GM13976 (cell line): ENCODE results near the gene CBX7.

Source experiments
- DNase-seq: peaks from one replicate; pipeline ENCODE4 v3.0.0; 2012; ENCODE audit warnings: low spot score
- in situ Hi-C: fragments of 300-500 bp; cut with MboI; formaldehyde crosslinking; loops from one replicate; pipeline ENCODE4 v1.12.0; 2022; ENCODE audit warnings: low sequenced_read_pairs, mixed read lengths, inconsistent platforms; ENCODE audit not compliant: unreplicated experiment
- TF ChIP-seq, protein P1 (sequence below): IDR thresholded peaks from 2 replicates; pipeline ENCODE4 v1.5.1; 2012; ENCODE audit warnings: borderline replicate concordance, mild to moderate bottlenecking; ENCODE audit not compliant: insufficient read depth; ENCODE audit errors: extremely low read depth, missing control alignments, control extremely low read depth

The CBX7 gene

DNA sequence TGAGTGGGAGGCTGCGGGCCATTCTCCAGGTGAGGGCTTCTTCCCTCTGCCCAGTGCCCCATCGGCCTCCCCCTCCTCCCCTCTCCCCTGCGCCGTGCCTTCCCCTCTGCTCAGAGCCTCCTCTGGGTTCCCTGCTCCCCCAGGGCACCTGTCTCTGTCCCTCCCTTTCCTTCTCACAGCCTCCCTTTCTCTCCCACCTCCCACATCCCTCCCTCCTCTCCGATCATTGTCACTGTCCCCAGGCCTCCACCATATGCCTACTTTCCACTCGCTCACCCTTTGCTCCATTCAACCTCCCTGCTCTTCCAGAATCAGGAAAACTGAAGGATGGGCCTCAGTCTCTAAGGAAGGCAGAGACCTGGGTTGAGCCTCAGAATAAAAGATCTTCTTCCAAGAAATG, 65.4 kb downstream of the CBX7 start:
- TF ChIP-seq, protein P1, sequence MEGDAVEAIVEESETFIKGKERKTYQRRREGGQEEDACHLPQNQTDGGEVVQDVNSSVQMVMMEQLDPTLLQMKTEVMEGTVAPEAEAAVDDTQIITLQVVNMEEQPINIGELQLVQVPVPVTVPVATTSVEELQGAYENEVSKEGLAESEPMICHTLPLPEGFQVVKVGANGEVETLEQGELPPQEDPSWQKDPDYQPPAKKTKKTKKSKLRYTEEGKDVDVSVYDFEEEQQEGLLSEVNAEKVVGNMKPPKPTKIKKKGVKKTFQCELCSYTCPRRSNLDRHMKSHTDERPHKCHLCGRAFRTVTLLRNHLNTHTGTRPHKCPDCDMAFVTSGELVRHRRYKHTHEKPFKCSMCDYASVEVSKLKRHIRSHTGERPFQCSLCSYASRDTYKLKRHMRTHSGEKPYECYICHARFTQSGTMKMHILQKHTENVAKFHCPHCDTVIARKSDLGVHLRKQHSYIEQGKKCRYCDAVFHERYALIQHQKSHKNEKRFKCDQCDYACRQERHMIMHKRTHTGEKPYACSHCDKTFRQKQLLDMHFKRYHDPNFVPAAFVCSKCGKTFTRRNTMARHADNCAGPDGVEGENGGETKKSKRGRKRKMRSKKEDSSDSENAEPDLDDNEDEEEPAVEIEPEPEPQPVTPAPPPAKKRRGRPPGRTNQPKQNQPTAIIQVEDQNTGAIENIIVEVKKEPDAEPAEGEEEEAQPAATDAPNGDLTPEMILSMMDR, result no peak
- in situ Hi-C loops, result no loop called here
- no peak for DNase-seq

DNA sequence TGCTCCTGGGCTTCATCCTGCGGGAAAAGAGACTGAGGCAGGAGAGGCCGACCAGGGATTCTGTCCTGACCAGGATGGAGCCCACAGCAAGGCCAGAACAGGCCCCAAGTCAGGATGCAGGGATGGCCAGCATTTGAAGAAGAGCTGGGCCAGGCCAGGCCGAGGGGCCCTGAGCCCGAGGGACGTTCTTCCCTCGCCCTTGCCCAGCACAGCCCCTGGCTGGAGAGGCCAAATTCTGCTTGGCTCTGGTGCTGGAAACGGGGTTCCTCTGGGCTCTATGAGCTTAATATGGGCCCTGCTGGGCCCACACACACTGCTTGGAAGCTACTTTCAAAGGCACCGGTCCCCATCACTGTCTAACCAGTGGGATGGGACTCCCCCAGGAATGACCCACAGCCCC, 67.8 kb downstream of the CBX7 start:
- no peak for DNase-seq
- TF ChIP-seq, protein P1, result no peak
- in situ Hi-C loops, result no loop called here

DNA sequence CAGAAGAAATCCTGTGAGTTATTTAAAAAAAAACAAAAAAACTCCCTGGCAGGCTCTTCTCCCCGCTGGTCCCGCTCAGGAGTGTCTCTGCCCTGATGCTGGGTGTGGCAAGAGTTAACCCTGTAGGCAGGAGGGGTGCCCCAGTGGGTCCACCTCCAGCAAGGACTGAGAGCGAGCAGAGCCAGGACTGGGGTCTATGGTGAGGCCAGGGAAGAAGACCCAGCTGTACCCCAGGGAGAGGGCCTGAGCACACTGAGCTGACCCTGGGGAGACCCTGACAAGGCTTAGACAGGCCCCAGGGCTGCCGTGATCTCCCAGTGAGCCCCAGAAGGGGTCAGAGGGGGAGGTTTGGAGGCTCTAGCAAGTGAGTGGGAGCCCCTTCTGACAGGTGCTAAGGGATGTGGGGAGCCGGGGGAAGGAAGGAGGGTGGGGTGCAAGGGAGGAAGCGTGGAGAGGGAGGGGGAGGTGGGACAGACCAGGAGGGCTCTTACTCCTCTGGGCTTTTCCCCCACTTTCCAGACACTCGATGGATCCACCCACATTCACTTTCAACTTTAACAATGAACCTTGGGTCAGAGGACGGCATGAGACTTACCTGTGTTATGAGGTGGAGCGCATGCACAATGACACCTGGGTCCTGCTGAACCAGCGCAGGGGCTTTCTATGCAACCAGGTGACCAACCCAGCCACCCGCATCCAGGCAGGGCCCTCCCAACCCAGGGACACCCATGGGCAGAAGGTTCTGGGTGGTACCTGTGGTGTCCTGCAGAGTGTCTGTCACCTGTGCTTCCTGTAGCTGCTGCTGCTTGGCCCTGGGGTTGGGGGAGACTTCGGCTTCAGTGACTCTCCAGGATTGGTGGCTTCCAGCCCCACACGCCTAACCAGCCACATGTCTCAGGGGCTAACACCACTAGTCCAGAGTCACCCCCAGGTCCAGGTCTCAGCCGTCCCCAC, 69.0 kb downstream of the CBX7 start:
- no peak for DNase-seq
- in situ Hi-C loops, result no loop called here
- TF ChIP-seq, protein P1, result no peak

DNA sequence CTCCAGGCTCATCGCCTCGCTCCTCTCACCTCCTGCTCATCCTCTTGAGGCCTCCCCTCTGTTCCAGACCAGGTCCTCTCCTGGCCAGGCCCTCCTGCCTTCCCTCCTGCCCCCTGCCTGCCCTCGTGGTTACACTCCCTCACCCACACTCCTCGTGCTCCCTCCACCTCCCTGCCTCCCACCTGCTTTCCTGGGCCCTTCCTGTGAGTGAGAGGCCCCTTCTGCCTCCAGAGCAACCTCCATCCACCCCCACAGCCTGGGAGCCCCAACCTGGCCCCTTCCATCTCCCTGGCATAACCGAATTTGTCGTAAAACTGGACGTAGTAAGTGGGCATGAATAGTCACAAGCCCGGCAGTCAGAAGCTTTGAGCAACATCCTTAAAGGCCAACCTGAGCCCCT, 70.9 kb downstream of the CBX7 start:
- TF ChIP-seq, protein P1, result no peak
- in situ Hi-C loops, result no loop called here
- DNase-seq, result no peak

DNA sequence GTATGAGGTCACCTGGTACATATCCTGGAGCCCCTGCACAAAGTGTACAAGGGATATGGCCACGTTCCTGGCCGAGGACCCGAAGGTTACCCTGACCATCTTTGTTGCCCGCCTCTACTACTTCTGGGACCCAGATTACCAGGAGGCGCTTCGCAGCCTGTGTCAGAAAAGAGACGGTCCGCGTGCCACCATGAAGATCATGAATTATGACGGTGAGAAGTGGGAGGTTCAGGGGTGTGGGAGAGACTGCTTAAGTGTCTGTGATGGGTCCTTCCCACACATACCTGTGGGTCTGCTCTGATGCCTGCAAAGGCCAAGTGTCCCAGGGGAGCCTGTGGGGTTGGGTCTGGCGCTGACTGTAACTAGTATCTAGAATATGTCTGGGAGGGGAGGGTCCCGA, 71.5 kb downstream of the CBX7 start:
- TF ChIP-seq, protein P1, result no peak
- in situ Hi-C loops, result no loop called here
- no peak for DNase-seq
